ENCODE measurements around the gene CKAP4. TPM values are rescaled to one million over a fixed set of nuclear protein-coding genes. Genes with fewer than 3 reads are reported as not detected.

The CKAP4 gene
- total and polyA plus RNA-seq, 2 of the 13 experiments (the other 11 are each of a cell fraction or from before 2014, with no cell fraction given) = 39.2 to 70.2 TPM

- TF ChIP-seq ZNF687 (CRISPR knock-in tag; IDR thresholded peaks at IDR 0.05) (no peak), ZNF564 (CRISPR knock-in tag; IDR thresholded peaks at IDR 0.05) (no peak), NR2F1 (CRISPR knock-in tag; IDR thresholded peaks at IDR 0.05) (no peak)
These were observed 42.4 kb downstream of the CKAP4 start (continued) for GRCh38 chr12:106205208-106206069.

- H3K9ac ChIP-seq (ENCODE audit: insufficient read depth, low read depth, low read length) = no peak overlapping the region
- no peak overlapping the region for H3K27ac ChIP-seq (ENCODE audit: extremely low read length, insufficient read depth, low read length)
- ATAC-seq = no peak
- ChIA-PET POLR2A (no interaction called here), CTCF (ENCODE audit: low intra/inter-chr PET ratio, low total read pairs) (no interaction called here)
- no peaks in the 10 kb centered on the region for H3K79me2 ChIP-seq (ENCODE audit: insufficient read depth, low read length)
- in situ Hi-C loops (cut with HindIII; ENCODE audit: extremely low pct_ligation_motif_present, low pct_unique_long_range_greater_than_20kb) (no loop called here), intact Hi-C loops (cut with micrococcal nuclease; ENCODE audit: unreplicated experiment) (no loop called here)
- H3K4me3 ChIP-seq (replicated peaks in 1 of 3; ENCODE audit: insufficient read depth in 1 of 3, low read depth in 2 of 3, low read length in 3 of 3) = no peak overlapping the region
- 30% methylated on average over 2 of the region's 2 CpGs for WGBS (ENCODE audit: low lambda C conversion rate)
- no peak overlapping the region for H3K4me2 ChIP-seq (ENCODE audit: low read depth, low read length)
- no peaks in the 10 kb centered on the region for H3K4me1 ChIP-seq (ENCODE audit: insufficient read depth, low read length)
- no peaks in the 10 kb centered on the region for H4K20me1 ChIP-seq (ENCODE audit: insufficient read depth, low read length)
- BruUV-seq (replicated peaks) = no TSS peak
- H2AFZ ChIP-seq (ENCODE audit: low read length) = no peak overlapping the region
- H3K27me3 ChIP-seq (ENCODE audit: control insufficient read depth in 1 of 2, insufficient read depth in 2 of 2, low read length in 2 of 2) = no peaks in the 10 kb centered on the region
- no peaks in the 10 kb centered on the region for H3K9me3 ChIP-seq (ENCODE audit: low read length)
- H3K36me3 ChIP-seq (replicated peaks in 1 of 2; ENCODE audit: control insufficient read depth in 1 of 2, insufficient read depth in 2 of 2, low read length in 2 of 2) = no peaks in the 10 kb centered on the region
- no peak for DNase-seq (ENCODE audit: low spot score)
- FAIRE-seq = no peak
- TF ChIP-seq ZNF432 (CRISPR knock-in tag; IDR thresholded peaks at IDR 0.05; ENCODE audit: borderline replicate concordance) = no peak
- no peak for TF ChIP-seq E2F1 (CRISPR knock-in tag; IDR thresholded peaks at IDR 0.05)
- TF ChIP-seq ATF7 (IDR thresholded peaks at IDR 0.05) = no peak
- no peak for TF ChIP-seq ATF7 (CRISPR knock-in tag; IDR thresholded peaks at IDR 0.05)
- TF ChIP-seq ZNF747 (CRISPR knock-in tag; IDR thresholded peaks at IDR 0.05; ENCODE audit: borderline replicate concordance) = no peak
- TF ChIP-seq FUBP1 (CRISPR knock-in tag; IDR thresholded peaks at IDR 0.05; ENCODE audit: borderline replicate concordance) = no peak
- no peak for TF ChIP-seq ZNF703 (CRISPR knock-in tag; IDR thresholded peaks at IDR 0.05; ENCODE audit: borderline replicate concordance)
- no peak for TF ChIP-seq SRY (CRISPR knock-in tag; IDR thresholded peaks at IDR 0.05)
- TF ChIP-seq KDM3A (CRISPR knock-in tag; IDR thresholded peaks at IDR 0.05; ENCODE audit: low read depth) = no peak
- TF ChIP-seq ZMAT3 (CRISPR knock-in tag; conservative IDR thresholded peaks at IDR 0.05) = no peak
- TF ChIP-seq SNAPC2 (CRISPR knock-in tag; IDR thresholded peaks at IDR 0.05) = no peak
- no peak for TF ChIP-seq MBNL3 (CRISPR knock-in tag; conservative IDR thresholded peaks at IDR 0.05)
- TF ChIP-seq ZNF235 (CRISPR knock-in tag; IDR thresholded peaks at IDR 0.05; ENCODE audit: borderline replicate concordance) = no peak
These were observed 43.5 kb downstream of the CKAP4 start for GRCh38 chr12:106204312-106204711.

Measured in HepG2 (cell line).